KMS-11 (cell line): ENCODE measurements around the gene PMM1.
"Not testable (repeated sequence)": the region's sequence is repeated elsewhere in the genome, so short reads cannot be mapped to it uniquely, and the experiment has no call there.

Experiments
- H2AFZ ChIP-seq: fragments of 200-600 bp; sonication (generic); 2 replicates; pipeline ENCODE4 v1.6.1; 2016; ENCODE audit warnings: antibody characterized with exemption, mixed run types, low read depth
- H3K27ac ChIP-seq: fragments of 200-600 bp; sonication (generic); 2 replicates; pipeline ENCODE4 v1.6.1; 2016; ENCODE audit warnings: mild to moderate bottlenecking, mixed run types
- H3K27me3 ChIP-seq: fragments of 200-600 bp; sonication (generic); 2 replicates; pipeline ENCODE4 v1.6.1; 2017; ENCODE audit warnings: mild to moderate bottlenecking, low read depth, mixed run types, moderate library complexity; ENCODE audit not compliant: insufficient read depth
- H3K36me3 ChIP-seq: fragments of 200-600 bp; sonication (generic); 2 replicates; pipeline ENCODE4 v1.6.1; 2017; ENCODE audit warnings: mild to moderate bottlenecking, mixed run types; ENCODE audit not compliant: insufficient read depth
- H3K4me1 ChIP-seq: fragments of 200-600 bp; sonication (generic); 2 replicates; pipeline ENCODE4 v1.6.1; 2016; ENCODE audit warnings: mild to moderate bottlenecking, low read depth, mixed run types; ENCODE audit not compliant: poor library complexity, severe bottlenecking
- H3K4me2 ChIP-seq: fragments of 200-600 bp; sonication (generic); 2 replicates; pipeline ENCODE4 v1.7.0; 2016; ENCODE audit warnings: mild to moderate bottlenecking, mixed run types
- H3K4me3 ChIP-seq: fragments of 200-600 bp; sonication (generic); IDR thresholded peaks from 2 replicates; pipeline ENCODE4 v1.6.1; 2017; ENCODE audit warnings: low read depth, low read length, mixed read lengths; ENCODE audit not compliant: insufficient read depth
- H3K79me2 ChIP-seq: fragments of 200-600 bp; sonication (generic); 2 replicates; pipeline ENCODE4 v1.6.1; 2016; ENCODE audit warnings: low read depth, mixed run types; ENCODE audit not compliant: insufficient read depth
- H3K9ac ChIP-seq: fragments of 200-600 bp; sonication (generic); 2 replicates; pipeline ENCODE4 v1.6.1; 2016; ENCODE audit warnings: mild to moderate bottlenecking, mixed run types
- H4K20me1 ChIP-seq: fragments of 200-600 bp; sonication (generic); 2 replicates; pipeline ENCODE4 v1.6.1; 2016; ENCODE audit warnings: mild to moderate bottlenecking, mixed run types; ENCODE audit not compliant: insufficient read depth
- TF ChIP-seq, protein P1 (sequence below): fragments of 200-600 bp; sonication (generic); conservative IDR thresholded peaks from 2 replicates; pipeline ENCODE4 v1.6.1; 2017; ENCODE audit warnings: low read depth, mild to moderate bottlenecking, antibody characterized with exemption, low read length, moderate library complexity, mixed read lengths

PMM1 gene

DNA sequence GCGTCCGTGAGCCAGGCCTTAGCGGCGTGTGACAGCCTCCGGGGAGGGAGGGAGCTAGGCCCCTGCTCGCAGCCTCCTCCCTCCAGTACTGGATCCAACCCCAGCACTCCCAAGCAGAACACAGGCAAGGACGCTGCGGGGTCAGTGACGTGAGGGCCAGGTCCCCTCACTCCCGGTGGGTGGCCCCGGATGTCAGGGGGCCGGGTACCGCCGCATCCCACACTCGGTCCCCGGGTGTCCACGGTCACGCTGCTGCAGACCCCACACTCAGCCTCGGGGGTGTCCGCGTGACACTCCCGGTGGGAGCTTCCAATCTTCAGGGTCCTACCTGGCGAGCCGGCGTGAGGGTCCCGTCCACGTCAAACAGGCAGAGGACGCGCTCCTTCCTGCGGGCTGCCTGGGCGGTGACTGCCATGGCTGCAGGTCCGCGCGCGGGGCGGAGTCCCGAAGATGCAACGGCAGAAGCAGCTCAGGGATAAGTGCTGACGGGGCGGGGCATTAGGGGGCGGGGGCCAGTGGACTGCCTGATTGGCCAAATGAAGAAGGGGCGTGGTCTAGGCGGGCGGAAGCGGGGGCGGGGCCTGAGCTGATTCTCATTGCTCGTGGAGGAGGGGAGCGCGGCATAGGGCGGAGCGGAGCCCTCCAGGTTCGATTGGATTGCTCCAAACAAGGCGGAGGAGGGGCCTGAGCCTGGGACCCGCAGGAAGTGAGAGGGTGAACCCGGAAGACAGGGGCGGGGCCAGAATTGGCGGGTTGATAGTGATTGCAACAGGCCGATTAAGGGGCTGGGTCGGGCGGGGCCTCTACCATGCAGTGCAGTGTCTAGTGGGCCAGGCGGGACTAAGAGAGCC, at the start of gene PMM1:
PMM1 (minus strand) TSS at position 450 of the 851 bp plus-strand sequence; CDS start at position 415, 35 bp downstream.
- H3K9ac ChIP-seq = peak within 1 kb of the TSS; percentile 57; the same call in 1 of the 2 replicates
- H4K20me1 ChIP-seq = no peaks in the 10 kb centered on the region
- no peak within 1 kb of the TSS for H3K4me3 ChIP-seq
- H3K79me2 ChIP-seq = no peaks in the 10 kb centered on the region
- H2AFZ ChIP-seq = peak within 1 kb of the TSS; percentile 81
- no peak within 1 kb of the TSS for H3K27ac ChIP-seq
- peak within 1 kb of the TSS; percentile 85 for H3K4me2 ChIP-seq
- H3K36me3 ChIP-seq = no peaks in the 10 kb centered on the region
- H3K4me1 ChIP-seq = peaks cover 8% of the 10 kb centered on the region
- TF ChIP-seq, protein P1, sequence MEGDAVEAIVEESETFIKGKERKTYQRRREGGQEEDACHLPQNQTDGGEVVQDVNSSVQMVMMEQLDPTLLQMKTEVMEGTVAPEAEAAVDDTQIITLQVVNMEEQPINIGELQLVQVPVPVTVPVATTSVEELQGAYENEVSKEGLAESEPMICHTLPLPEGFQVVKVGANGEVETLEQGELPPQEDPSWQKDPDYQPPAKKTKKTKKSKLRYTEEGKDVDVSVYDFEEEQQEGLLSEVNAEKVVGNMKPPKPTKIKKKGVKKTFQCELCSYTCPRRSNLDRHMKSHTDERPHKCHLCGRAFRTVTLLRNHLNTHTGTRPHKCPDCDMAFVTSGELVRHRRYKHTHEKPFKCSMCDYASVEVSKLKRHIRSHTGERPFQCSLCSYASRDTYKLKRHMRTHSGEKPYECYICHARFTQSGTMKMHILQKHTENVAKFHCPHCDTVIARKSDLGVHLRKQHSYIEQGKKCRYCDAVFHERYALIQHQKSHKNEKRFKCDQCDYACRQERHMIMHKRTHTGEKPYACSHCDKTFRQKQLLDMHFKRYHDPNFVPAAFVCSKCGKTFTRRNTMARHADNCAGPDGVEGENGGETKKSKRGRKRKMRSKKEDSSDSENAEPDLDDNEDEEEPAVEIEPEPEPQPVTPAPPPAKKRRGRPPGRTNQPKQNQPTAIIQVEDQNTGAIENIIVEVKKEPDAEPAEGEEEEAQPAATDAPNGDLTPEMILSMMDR = no peak
- no peaks in the 10 kb centered on the region for H3K27me3 ChIP-seq

DNA sequence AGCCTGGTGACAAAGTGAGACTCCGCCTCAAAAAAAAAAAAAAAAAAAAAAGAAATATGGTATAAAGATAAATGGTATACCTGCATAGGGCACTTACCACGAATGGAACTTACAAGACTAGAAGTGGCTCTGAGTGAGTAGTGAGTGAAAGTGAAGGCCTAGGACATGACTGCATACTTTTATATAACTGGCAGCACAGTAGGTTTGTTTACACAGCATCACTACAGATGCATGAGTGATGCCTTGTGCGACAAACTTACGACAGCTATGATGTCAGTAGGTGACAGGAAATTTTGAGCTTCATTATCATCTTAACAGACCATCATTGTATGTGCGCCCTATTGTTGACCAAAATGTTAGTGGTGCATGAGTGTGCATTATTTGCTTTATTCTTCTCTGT, 49.1 kb upstream of the PMM1 start:
- Histone ChIP-seq H3K9ac (no peak overlapping the region), H3K79me2 (peaks cover 22% of the 10 kb centered on the region; the same call in 1 of the 2 replicates)

DNA sequence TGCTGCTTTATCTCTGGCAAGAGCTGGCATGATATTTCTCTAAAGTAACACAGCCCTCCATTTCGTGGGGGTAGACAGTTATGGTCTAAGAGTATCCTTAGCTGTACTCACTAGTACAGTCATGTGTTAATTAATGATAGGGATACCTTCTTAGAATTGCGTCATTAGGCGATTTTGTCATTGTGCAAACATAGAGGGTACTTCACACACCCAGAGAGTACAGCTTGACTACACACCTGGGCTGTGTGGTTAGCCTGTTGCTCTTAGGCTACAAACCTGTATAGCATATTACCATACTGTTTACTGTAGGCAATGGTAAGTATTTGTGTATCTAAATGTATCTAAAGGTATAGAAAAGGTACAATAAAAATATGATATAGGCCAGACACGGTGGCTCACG, 48.5 kb upstream of the PMM1 start:
- H3K9ac ChIP-seq = no peak overlapping the region
- H3K79me2 ChIP-seq = peaks cover 22% of the 10 kb centered on the region; the same call in 1 of the 2 replicates
- H3K4me1 ChIP-seq = no peaks in the 10 kb centered on the region
- no peak overlapping the region for H2AFZ ChIP-seq
- peaks cover 25% of the 10 kb centered on the region; the same call in 1 of the 2 replicates for H3K36me3 ChIP-seq
- no peak overlapping the region for H3K4me3 ChIP-seq
- 0 out of 2 replicates have a peak, but pooled peaks cover 3% of the 10 kb centered on the region for H4K20me1 ChIP-seq
- no peak overlapping the region for H3K27ac ChIP-seq
- no peak overlapping the region for H3K4me2 ChIP-seq
- no peaks in the 10 kb centered on the region for H3K27me3 ChIP-seq
- TF ChIP-seq, protein P1 = no peak

More for the DNA sequence above, 49.1 kb upstream of the PMM1 start:
- 0 out of 2 replicates have a peak, but pooled peaks cover 3% of the 10 kb centered on the region for H4K20me1 ChIP-seq
- no peaks in the 10 kb centered on the region for H3K4me1 ChIP-seq
- no peaks in the 10 kb centered on the region for H3K27me3 ChIP-seq
- H3K4me2 ChIP-seq = no peak overlapping the region
- no peak overlapping the region for H3K4me3 ChIP-seq
- H2AFZ ChIP-seq = no peak overlapping the region
- H3K36me3 ChIP-seq = peaks cover 22% of the 10 kb centered on the region; the same call in 1 of the 2 replicates
- no peak overlapping the region for H3K27ac ChIP-seq
- TF ChIP-seq, protein P1 = no peak

DNA sequence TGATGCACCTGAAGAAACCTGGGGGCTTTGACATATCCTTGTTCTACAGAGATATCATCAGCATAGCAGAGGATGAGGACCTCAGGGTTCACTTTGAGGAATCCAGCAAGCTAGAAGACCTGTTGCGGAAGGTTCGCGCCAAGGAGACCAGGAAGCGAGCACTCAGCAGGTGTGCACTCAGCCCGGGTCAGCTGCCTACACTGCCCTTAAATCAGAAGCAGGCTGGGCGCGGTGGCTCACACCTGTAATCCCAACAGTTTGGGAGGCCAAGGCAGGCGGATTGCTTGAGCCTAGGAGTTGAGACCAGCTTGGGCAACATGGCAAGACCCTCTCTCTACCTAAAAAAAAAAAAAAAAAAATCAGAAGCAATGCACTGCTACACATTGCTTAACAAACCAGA, 48.0 kb upstream of the PMM1 start:
- peaks cover 22% of the 10 kb centered on the region; the same call in 1 of the 2 replicates for H3K36me3 ChIP-seq
- H3K9ac ChIP-seq, H3K27me3 ChIP-seq, H2AFZ ChIP-seq, H3K4me2 ChIP-seq, H3K4me1 ChIP-seq, H3K27ac ChIP-seq, H4K20me1 ChIP-seq, H3K4me3 ChIP-seq: not testable (repeated sequence)
- H3K79me2 ChIP-seq = peaks cover 23% of the 10 kb centered on the region; the same call in 1 of the 2 replicates
